Hematopoietic multipotent progenitor cell treated with erythropoietin and hydrocortisone succinate and interleukin-3 and kit ligand, for 8 days (in vitro differentiated cells): ENCODE measurements around the gene SYNM.

Experiments used
- DNase-seq: peaks from one replicate; pipeline ENCODE4 v3.0.0-alpha.2; 2015

SYNM gene

DNA sequence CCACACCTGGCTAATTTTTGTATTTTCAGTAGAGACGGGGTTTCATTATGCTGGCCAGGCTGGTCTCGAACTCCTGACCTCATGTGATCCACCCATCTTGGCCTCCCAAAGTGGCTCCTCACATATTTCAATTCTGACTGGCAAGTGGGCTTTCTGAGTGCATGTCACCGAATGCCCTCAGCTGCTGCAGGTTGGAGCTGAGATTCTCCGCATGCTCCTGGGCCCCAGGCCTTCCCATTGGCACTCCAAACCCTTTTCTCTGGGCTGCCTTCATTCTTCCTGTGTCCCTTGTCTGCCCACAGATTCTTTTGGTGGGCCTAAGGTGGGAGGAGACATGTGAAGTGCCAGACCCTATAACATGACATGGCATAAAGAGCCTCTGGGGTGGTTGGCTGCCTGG is 67.3 kb downstream of the SYNM start:
- no peak for DNase-seq

- no peak for DNase-seq
Observed at GRCh38 chr15:99172989-99173388, 68.1 kb downstream of the SYNM start.

DNA sequence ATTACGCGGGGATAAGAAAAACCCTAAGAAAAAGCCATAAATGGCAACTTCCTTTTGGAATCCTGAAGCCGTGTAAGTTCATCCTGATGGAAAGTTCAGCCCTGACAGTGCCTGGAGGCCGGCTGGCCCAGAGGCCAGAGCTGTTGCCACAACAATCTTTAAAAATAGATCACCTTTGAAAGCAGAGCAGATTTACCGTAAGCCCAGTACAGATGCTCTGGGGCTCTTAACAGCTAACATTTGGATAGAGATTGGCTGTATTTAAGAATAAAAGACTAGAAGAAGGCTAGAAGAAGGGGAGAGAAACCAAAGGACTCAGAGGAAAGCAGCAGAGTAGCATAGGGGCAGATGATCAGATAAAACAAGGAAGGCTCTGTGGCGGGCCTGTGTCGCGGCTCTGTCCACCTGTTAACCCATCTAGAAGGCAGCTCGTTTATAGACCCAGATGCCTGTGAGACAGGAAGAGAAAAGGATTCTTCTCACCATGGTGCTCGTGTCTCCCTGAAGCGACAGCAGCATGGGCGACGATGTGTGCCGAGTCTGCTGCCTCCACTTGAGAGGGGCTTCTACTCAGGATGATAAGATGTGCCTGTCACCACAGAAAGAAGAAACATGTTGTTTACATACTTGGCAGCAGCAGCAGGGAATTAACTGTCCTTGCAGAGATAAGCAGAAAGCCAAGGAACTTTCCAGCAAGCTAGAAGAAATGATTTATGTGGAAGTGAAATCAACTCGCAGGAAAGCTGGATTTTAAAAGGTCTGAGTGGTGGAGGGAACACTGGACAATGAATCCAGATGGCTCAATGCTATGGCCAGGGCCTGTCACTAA is 69.9 kb downstream of the SYNM start:
- DNase-seq: no peak

DNA sequence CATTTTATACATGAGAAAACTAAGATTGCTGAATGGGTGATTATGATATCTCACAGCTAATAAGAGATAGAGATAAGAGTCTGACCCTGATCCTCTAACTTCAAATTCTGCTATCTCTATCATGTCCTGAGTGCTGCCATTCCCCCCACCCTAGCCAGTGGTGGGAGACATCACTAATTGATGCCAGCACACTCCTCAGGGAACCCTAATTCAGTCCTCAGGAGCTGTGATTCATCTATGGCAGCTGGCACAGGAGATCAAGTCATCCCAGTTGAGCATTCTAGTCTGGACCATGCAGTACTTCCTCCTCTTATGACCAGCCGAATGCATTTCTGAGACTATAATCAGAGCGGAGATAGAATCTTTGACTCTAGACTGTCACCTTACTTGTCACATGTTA is 71.9 kb downstream of the SYNM start:
- no peak for DNase-seq

DNA sequence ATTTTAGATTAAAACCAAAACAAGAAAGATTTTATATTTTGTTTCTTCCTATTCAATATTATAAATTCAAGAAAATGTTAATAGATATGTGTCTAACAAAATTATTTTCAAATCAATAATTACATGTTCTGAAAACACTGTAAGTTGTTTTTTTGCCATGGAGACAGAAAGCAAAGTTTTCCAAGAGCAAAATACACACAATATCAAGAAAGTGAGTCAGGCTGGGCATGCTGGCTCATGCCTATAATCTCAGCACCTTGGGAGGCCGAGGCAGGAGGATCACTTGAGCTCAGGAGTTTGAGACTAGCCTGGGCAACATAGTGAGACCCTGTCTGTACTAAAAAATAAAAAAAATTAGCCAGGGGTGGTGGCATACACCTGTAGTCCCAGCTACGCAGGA is 72.8 kb downstream of the SYNM start:
- DNase-seq: no peak

GRCh38 chr15:99180086-99180963 is 75.4 kb downstream of the SYNM start:
- no peak for DNase-seq

GRCh38 chr15:99180964-99181306 is 76.1 kb downstream of the SYNM start:
- no peak for DNase-seq

DNA sequence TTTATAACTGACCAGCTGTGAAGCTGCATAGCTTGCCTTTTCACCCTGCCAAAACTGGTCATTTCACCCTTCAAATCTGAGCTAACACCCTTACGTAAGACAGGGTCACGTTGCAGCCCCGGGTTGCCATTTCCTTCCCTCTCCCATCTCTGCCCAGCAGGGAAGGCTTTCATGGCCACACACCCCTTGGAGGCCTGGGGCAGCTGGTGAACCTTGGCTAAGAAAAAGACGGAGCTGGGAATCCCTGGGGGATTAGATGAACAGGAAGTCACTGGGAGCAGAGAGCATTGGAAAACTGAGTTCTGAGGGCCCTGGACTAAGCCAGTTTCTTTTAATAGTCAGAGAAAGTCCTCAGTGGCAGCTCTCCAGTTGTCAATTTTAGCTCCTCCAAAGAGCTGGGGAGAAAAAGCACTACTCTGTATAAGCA is 76.7 kb downstream of the SYNM start:
- no peak for DNase-seq

- no peak for DNase-seq
Observed at GRCh38 chr15:99182791-99183190, 77.9 kb downstream of the SYNM start.
